T-helper 1 cell treated with Interleukin-12 subunit alpha and Interleukin-12 subunit beta and Interleukin-4 antibody, amounts not matched to agents 30 ng/mL and 1 ng/mL, for 36 hours (primary cell): Measurements from ENCODE around the gene KLK13. TPM values are rescaled to one million over a fixed set of nuclear protein-coding genes. Genes with fewer than 3 reads are reported as not detected.

Source experiments
- intact Hi-C: fragments of 100-400 bp; cut with micrococcal nuclease; formaldehyde crosslinking; loops from one replicate; pipeline ENCODE4 v1.15.1; 2024
- total RNA-seq: library from RNA; stranded (reverse); gene quantifications from 2 replicates; pipeline ENCODE4 v1.2.3, GENCODE V29; 2022

The KLK13 gene
- total RNA-seq, 1 donor from 2014 or later: not detected

GRCh38 chr19:51066393-51067186 is 1.7 kb upstream of the KLK13 start:
- intact Hi-C loops: no loop called here

GRCh38 chr19:51065221-51065960 is 499 bp upstream of the KLK13 start:
- intact Hi-C loops: no loop called here

- intact Hi-C loops: no loop called here
Measured at GRCh38 chr19:51063664-51064063, 1.2 kb downstream of the KLK13 start.

GRCh38 chr19:51060973-51061372 is 3.9 kb downstream of the KLK13 start:
- intact Hi-C loops: no loop called here

- intact Hi-C loops: no loop called here
Measured at GRCh38 chr19:51060336-51060735, 4.6 kb downstream of the KLK13 start.

- intact Hi-C loops: no loop called here
Measured at GRCh38 chr19:51059715-51060114, 5.2 kb downstream of the KLK13 start.

- intact Hi-C loops: no loop called here
Measured at GRCh38 chr19:51055866-51056265, 9.0 kb downstream of the KLK13 start.

- intact Hi-C loops: no loop called here
Measured at GRCh38 chr19:51047031-51047335, 17.9 kb downstream of the KLK13 start.

- intact Hi-C loops: no loop called here
Measured at GRCh38 chr19:51044327-51044726, 20.6 kb downstream of the KLK13 start.

- intact Hi-C loops: no loop called here
Measured at GRCh38 chr19:51043497-51043896, 21.4 kb downstream of the KLK13 start.

GRCh38 chr19:51040151-51040550 is 24.7 kb downstream of the KLK13 start:
- intact Hi-C loops: no loop called here

GRCh38 chr19:51036519-51036918 is 28.4 kb downstream of the KLK13 start:
- intact Hi-C loops: no loop called here

GRCh38 chr19:51034704-51035103 is 30.2 kb downstream of the KLK13 start, which contains the start of gene KLK12:
KLK12 (minus strand) TSS chr19:51035002; CDS start chr19:51034621, 381 bp downstream.
- intact Hi-C loops: no loop called here

GRCh38 chr19:51031880-51032225 is 33.0 kb downstream of the KLK13 start:
- intact Hi-C loops: no loop called here

- intact Hi-C loops: no loop called here
Measured at GRCh38 chr19:51031220-51031879, 33.5 kb downstream of the KLK13 start.

- intact Hi-C loops: no loop called here
Measured at GRCh38 chr19:51030631-51031030, 34.3 kb downstream of the KLK13 start.

GRCh38 chr19:51029718-51030117 is 35.2 kb downstream of the KLK13 start:
- intact Hi-C loops: no loop called here

- intact Hi-C loops: no loop called here
Measured at GRCh38 chr19:51027873-51028272, 37.0 kb downstream of the KLK13 start.

- intact Hi-C loops: no loop called here
Measured at GRCh38 chr19:51027126-51027806, 37.6 kb downstream of the KLK13 start.

- intact Hi-C loops: no loop called here
Measured at GRCh38 chr19:51026554-51026831, 38.4 kb downstream of the KLK13 start, which contains the start of gene KLK11. KLK11 (minus strand) TSS chr19:51026616; CDS start chr19:51025631, 985 bp downstream.

GRCh38 chr19:51025809-51026553 is 38.9 kb downstream of the KLK13 start:
- intact Hi-C loops: no loop called here
